CD4-positive, alpha-beta T cell treated with Interleukin-17A for 1 hour (primary cell): ENCODE data around the gene PDZD7.
A peak's percentile ranks its signal among the peaks of the same experiment; 100 is the strongest.

Experiments used
- DNase-seq: peaks from one replicate; pipeline ENCODE4 v3.0.0-alpha.2; 2020

The PDZD7 gene

GRCh38 chr10:101016814-101017213, 14.1 kb downstream of the PDZD7 start:
- DNase-seq, result no peak

GRCh38 chr10:101015582-101015973, 15.4 kb downstream of the PDZD7 start:
- DNase-seq, result no peak

- DNase-seq, result no peak
These were observed 15.9 kb downstream of the PDZD7 start for GRCh38 chr10:101014966-101015581.

DNA sequence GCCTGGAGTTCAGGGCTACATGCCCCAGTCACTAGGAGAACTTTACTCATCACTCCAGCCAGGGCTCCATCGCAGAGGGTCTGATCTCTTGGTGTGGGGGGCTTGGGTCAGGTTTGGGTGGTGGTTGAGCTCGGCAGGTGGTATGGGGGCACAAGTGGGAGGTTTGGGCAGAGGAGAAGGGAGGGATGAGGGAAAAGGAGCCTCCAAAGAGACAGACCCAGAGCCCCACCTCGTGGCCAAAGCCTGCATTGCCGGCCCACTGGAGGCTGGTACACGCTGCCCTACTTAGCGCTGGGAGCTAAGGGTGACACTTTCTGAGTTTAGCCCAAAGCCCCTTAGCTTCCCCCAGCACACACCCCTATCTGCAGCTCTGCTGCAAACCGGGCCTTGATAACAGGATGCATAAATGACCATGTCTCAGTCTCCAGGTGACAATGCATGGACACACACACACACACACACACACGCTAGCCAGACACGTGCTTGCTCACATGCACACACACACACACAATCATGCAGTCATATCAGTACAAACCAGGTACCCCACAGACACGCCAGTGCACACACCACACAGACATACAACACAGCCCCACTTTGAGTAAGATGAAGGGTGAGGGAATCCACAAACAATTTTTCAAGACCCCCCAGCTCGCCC, 16.6 kb downstream of the PDZD7 start:
- DNase-seq, result peak; percentile 79

DNA sequence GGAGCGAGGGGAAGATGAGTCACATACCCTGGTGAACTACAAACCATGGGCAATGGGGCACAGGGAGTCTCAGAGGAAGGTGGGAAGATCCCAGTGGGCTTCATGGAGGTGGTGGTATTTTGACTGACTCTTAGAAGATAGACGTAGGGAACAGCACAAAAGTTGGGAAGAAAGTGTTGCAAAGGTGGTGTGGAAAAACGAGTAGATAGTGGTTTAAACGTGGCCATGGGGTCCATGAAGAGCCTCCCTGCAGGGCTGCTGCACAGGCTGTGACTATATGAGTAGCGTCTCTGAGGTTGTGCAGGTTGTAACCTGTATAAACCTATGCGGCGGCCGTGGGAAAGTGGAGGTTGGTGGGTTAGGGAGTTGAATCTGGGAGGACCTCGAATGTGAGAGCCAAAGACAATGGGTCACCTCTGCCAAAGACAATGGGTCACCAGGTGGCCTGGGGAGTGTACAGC, 17.5 kb downstream of the PDZD7 start:
- DNase-seq, result no peak

DNA sequence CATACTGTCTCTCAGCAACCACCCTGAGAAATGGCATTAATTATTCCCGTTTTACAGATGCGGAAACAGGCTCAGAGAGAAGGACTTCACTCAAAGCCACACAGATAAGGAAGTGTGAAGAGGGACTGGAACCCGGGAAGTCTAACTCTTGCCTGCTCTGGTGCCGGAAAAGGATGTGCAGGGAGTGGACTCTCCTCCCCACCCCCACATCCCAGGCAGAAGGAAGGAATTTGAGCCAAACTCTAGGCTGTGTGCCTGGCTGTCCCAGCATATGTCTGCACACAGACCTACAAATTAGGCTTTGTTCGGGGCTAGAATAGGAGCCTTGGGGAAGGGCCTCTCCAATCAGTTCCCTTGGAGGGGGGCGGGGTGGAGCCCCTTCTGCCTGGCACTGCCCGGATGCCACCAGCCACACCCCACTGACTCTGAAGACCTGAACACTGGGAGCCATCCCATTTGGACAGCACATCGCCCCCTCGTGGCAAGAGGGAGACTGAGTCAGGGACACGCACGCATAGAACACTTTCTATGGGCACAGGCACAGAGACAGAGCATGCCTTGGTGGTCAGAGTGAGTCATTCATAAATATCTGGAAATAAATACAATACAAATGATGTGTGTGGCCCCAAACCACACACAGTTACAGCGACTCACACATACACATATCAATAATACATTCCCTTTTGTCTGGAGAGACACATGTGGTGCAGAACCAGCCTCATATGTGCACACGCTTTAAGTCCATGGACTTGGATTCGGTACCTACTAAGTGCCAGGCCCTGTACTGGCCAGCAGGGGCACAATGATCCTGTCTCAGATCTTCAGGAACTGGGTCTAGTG, 18.2 kb downstream of the PDZD7 start:
- peak; percentile 84 for DNase-seq

- no peak for DNase-seq
These were observed 19.2 kb downstream of the PDZD7 start for GRCh38 chr10:101011517-101012423.

DNA sequence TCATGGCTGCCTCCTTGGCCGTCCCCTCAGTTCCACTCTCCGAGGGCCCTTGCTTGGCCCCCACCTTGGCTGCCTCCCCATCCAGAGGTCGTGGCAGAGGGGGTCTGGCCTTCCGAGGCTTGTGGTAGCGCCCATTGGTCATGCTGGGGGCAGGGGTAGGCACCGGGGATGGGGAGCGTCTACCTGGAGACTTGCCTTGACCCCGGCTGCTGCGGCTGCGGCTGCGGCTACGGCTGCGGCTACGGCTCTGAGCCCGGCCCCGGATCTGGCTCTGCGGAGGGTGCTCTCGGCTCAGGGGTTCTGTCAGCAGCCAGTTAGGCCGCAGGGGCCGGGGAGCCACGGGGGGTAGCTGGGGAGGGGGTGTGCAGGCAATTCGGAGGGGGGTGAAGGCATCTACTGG, 20.6 kb downstream of the PDZD7 start:
- DNase-seq, result no peak

- no peak for DNase-seq
These were observed 22.0 kb downstream of the PDZD7 start for GRCh38 chr10:101008823-101009423.

DNA sequence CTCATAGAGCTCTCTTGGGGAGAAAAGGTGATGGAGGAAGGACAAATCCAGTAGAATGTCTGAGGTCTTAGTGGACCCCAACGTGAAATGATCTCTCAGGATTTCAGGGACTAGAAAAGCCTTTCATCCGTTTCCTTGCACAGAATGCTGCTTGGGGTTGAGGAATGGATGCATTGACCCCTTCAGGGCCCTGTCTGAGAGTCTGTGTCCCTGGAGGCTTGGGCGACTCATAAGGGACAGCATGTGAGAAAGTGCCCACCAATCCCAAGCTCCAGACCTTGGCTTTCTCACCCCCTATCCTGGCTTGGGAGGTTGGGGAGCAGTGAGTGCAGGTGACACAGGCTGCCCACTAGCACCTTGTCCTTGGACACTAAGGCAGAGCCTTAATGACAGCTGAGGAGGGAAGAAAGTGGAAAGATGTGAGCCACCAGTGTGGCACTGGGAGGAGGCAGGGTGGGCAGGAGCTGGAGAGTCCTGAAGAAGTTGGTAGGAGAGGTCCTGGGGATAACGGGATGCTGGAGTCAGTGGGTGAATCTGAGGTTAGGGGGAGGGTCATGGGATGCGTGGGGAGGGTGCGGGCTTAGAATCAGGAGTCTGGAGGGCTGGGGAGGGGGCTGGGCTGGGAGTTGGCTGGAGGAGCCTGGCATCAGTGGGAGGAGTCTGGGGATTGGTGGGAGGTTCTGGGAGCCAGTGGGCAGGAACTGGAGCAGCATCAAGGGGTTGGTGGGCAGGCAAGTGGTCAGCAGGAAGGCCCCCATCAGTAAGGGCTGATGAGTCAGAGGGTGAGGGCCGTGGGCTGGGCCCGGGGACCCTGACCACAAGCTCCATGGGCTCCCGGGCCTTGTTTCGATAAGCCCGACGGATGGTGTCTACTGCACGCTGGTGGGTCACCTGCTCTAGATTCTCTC, 22.8 kb downstream of the PDZD7 start:
- DNase-seq, result no peak

DNA sequence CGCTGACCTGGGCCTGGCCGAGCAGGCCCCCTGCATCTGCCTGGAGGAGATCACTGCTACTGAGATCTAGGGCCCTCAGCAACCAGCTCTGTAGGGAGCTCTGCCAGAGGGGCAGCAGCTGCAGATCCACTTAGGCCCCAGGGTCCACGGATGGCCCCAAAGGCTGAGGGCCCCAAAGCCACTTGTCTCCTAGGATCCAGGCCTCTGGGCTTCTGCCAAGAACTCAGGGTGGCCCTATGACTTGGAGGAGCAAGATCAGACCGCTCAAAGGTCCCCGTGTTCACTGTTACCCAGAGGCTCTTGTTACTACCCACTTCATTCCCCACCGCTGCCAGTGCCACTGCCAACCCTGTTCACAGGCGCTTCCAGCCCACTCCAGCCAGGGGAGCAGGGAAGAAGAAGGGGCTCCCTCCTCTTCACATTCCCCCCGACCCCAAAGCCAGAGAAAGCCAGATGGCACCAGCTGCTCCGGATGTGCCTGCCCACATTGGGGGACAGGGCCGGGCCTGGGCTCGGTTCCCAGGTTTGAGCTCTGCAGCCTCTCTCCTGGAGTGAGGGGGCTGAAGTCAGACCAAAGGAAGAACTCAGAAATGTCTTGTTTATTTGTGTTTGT, 23.7 kb downstream of the PDZD7 start:
- no peak for DNase-seq

GRCh38 chr10:101006593-101007098, 24.3 kb downstream of the PDZD7 start:
- DNase-seq, result no peak

DNA sequence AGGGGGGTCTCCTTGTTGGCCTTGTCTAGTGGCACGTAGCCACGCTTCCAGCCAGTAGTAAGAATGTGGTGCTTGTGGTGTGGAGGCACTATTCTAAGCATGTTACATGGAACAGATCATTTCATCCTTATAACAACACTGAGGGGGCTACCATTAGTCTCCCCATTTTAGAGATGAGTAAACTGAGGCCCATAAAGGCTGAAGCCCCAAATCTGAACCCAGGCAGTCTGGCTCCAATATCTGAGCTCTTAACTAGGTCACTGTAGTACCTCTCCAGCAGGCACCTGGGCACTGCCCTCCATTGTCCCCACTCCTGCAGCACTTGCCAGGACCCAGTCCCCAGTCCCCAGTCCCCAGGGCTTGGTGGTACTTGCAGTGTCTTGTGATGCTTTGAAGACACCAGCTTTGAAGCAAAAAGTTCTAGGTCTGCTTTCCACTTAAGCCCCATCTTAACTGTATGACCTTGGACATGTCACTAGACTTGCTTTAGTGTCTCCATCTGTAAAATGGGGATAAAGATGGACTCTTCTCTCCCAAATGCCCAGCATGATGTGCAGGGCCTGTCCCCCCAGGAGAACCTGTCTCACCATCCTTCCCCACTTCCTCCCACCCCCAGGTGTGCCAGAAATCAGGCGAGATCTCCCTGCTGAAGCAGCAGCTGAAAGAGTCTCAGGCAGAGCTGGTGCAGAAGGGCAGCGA, 24.9 kb downstream of the PDZD7 start:
- no peak for DNase-seq

GRCh38 chr10:101005361-101005760, 25.6 kb downstream of the PDZD7 start:
- no peak for DNase-seq

GRCh38 chr10:101003639-101004206, 27.2 kb downstream of the PDZD7 start:
- DNase-seq, result no peak

GRCh38 chr10:101002456-101002855, 28.5 kb downstream of the PDZD7 start:
- DNase-seq, result no peak

- DNase-seq, result no peak
These were observed 29.3 kb downstream of the PDZD7 start for GRCh38 chr10:101001659-101002035.

DNA sequence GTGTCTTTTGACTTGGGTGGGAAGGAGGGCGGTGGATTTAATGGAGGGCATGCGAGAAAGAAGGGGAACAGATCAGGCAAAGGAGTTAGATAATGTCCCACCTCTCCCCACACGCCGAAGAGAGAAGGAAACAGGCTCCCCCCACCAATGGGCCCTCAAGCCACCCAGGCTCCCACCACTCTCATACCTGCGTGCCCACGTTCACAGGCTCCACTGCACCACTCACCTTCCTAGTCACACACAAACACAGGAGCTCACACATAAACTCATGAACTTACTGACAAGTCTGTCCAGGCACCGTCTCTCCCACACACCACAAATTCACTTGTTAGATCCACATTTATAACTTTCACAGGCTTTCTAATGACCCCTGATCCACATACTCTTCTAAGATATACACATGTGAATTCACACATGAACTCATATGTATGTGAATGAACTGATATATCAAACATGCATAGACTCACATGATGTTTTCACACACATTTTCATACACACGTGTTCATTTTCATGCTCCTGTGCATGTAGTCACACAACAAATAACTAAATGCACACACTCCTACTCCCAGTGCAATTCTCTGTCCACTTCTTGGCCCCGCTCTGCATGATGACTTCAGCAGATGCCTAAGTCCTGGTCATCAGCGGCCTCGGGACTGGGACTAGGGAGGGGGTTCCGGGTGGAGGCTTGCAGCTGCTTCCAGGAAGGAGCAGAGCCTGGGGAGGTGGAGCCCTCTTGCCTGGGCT, 29.8 kb downstream of the PDZD7 start:
- DNase-seq, result no peak
